Dedifferentiated amniotic fluid mesenchymal stem cell (primary cell): ENCODE measurements around the gene MYO1E.
A peak's percentile ranks its signal among the peaks of the same experiment; 100 is the strongest.

Experiments
- DNase-seq: peaks from one replicate; pipeline ENCODE4 v3.0.0-alpha.2; 2016; ENCODE audit errors: extremely low spot score

MYO1E gene

GRCh38 chr15:59196416-59196815 is 176.3 kb downstream of the MYO1E start:
- DNase-seq = no peak

- no peak for DNase-seq
Measured at GRCh38 chr15:59194639-59195325, 177.9 kb downstream of the MYO1E start.

- DNase-seq = peak; percentile 61
Measured at GRCh38 chr15:59191855-59192237, 180.8 kb downstream of the MYO1E start.

- DNase-seq = no peak
Measured at GRCh38 chr15:59190291-59190690, 182.4 kb downstream of the MYO1E start.

GRCh38 chr15:59189241-59189640 is 183.4 kb downstream of the MYO1E start:
- no peak for DNase-seq

GRCh38 chr15:59186501-59186900 is 186.2 kb downstream of the MYO1E start:
- DNase-seq = no peak

- DNase-seq = no peak
Measured at GRCh38 chr15:59185725-59186124, 186.9 kb downstream of the MYO1E start.

- no peak for DNase-seq
Measured at GRCh38 chr15:59180945-59181600, 191.6 kb downstream of the MYO1E start.

- no peak for DNase-seq
Measured at GRCh38 chr15:59179717-59180116, 193.0 kb downstream of the MYO1E start.

- no peak for DNase-seq
Measured at GRCh38 chr15:59178151-59178695, 194.4 kb downstream of the MYO1E start.

GRCh38 chr15:59177317-59177660 is 195.4 kb downstream of the MYO1E start:
- DNase-seq = no peak

- no peak for DNase-seq
Measured at GRCh38 chr15:59176653-59177316, 195.9 kb downstream of the MYO1E start.

GRCh38 chr15:59174835-59175831 is 197.5 kb downstream of the MYO1E start:
- peak; percentile 77 for DNase-seq

GRCh38 chr15:59174151-59174834 is 198.4 kb downstream of the MYO1E start:
- DNase-seq = no peak

- no peak for DNase-seq
Measured at GRCh38 chr15:59173194-59173593, 199.5 kb downstream of the MYO1E start.

- no peak for DNase-seq
Measured at GRCh38 chr15:59172289-59172901, 200.3 kb downstream of the MYO1E start.

GRCh38 chr15:59171067-59171397 is 201.6 kb downstream of the MYO1E start:
- no peak for DNase-seq

GRCh38 chr15:59170295-59171066 is 202.2 kb downstream of the MYO1E start:
- peak; percentile 49 for DNase-seq

GRCh38 chr15:59169251-59169708 is 203.4 kb downstream of the MYO1E start:
- peak; percentile 85 for DNase-seq

GRCh38 chr15:59168536-59168935 is 204.1 kb downstream of the MYO1E start:
- DNase-seq = no peak
